H1 (cell line): ENCODE measurements around the gene GLMP.

Experiments used
- CREB1 ChIP-seq: IDR thresholded peaks from 2 replicates; pipeline ENCODE4 v1.6.1; 2012; ENCODE audit warnings: inconsistent platforms
- CTCF ChIP-seq, 3 experiments: IDR thresholded peaks; 1 replicate in 2 of 3; 2 replicates in 1 of 3; pipeline versions ENCODE4 v1.5.1 to v1.6.1; 2011; ENCODE audit warnings: low read length in 3 of 3, mild to moderate bottlenecking in 3 of 3, inconsistent platforms in 2 of 3, low read depth in 1 of 3, moderate library complexity in 1 of 3; ENCODE audit not compliant: insufficient read depth in 1 of 3; ENCODE audit errors: control extremely low read depth in 1 of 3
- EGR1 ChIP-seq: IDR thresholded peaks from 2 replicates; pipeline ENCODE4 v1.6.1; 2011; ENCODE audit warnings: low read depth, low read length, borderline replicate concordance
- EZH2 ChIP-seq: fragments of 200-600 bp; sonication (generic); IDR thresholded peaks from 2 replicates; pipeline ENCODE4 v1.7.1; 2012; ENCODE audit warnings: low read depth, mild to moderate bottlenecking, moderate library complexity, low read length, inconsistent platforms; ENCODE audit not compliant: severe bottlenecking
- GABPA ChIP-seq: IDR thresholded peaks from 2 replicates; pipeline ENCODE4 v1.6.1; 2011; ENCODE audit warnings: mild to moderate bottlenecking, low read length, moderate library complexity, borderline replicate concordance; ENCODE audit not compliant: insufficient read depth
- JUN ChIP-seq: IDR thresholded peaks from 2 replicates; pipeline ENCODE4 v1.6.1; 2011; ENCODE audit warnings: low read depth, mild to moderate bottlenecking, improper control_type of control experiment, low read length
- NANOG ChIP-seq: IDR thresholded peaks from 2 replicates; pipeline ENCODE4 v1.6.1; 2011; ENCODE audit warnings: low read length, low read depth, mild to moderate bottlenecking, inconsistent platforms; ENCODE audit not compliant: insufficient read depth, poor library complexity, severe bottlenecking
- POLR2A ChIP-seq, 2 experiments: IDR thresholded peaks; 1 replicate in 1 of 2; 2 replicates in 1 of 2; pipeline ENCODE4 v1.6.1; 2011; ENCODE audit warnings: low read depth in 2 of 2, low read length in 2 of 2, mild to moderate bottlenecking in 2 of 2; ENCODE audit errors: control extremely low read depth in 1 of 2
- POLR2AphosphoS5 ChIP-seq: IDR thresholded peaks from 2 replicates; pipeline ENCODE4 v1.6.1; 2011; ENCODE audit warnings: low read depth, low read length
- TBP ChIP-seq: IDR thresholded peaks from 2 replicates; pipeline ENCODE4 v1.6.1; 2011; ENCODE audit warnings: low read depth, low read length, improper control_type of control experiment

- TF ChIP-seq CTCF (IDR thresholded peaks at IDR 0.05; ENCODE audit: control extremely low read depth in 1 of 3, insufficient read depth in 1 of 3, low read depth in 1 of 3, low read length in 3 of 3) (no peak), POLR2AphosphoS5 (no peak), EZH2 (no peak), CREB1 (no peak), TBP (no peak), POLR2A (IDR thresholded peaks at IDR 0.05; ENCODE audit: control extremely low read depth in 1 of 2, low read depth in 2 of 2, low read length in 2 of 2) (no peak), JUN (no peak), NANOG (no peak), GABPA (no peak), EGR1 (no peak)
These were observed 10.0 kb downstream of the GLMP start for GRCh38 chr1:156285437-156285836.
